ENCODE data around the gene CKAP5. TPM values are rescaled to one million over a fixed set of nuclear protein-coding genes. Genes with fewer than 3 reads are reported as not detected.

The CKAP5 gene
- total RNA-seq, 1 experiment from 2014 or later: 123 TPM

DNA sequence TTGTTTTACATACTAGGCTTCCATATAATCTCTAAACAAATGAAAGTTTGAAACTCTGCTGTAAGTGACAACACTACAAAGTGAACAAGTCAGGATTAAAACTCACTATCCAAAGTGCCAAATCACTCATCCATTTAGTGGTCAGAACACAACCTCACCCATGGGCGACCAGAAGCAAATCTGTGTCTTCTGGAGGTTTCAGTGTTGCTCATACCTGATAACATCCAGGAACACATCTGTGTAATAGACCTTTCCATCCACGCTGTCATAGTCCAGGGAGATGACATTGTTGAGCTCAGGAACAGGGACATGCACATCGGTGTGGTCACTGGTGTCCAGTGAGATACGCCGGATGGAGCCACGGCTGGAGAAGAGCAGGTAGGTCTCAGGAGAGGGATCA, 28.5 kb upstream of the CKAP5 start:
- Histone ChIP-seq H3K4me3 (no peak overlapping the region), H3K4me1 (replicated peaks) (no peaks in the 10 kb centered on the region), H3K36me3 (no peaks in the 10 kb centered on the region), H3K9me3 (replicated peaks) (no peaks in the 10 kb centered on the region), H3K27me3 (replicated peaks) (no peaks in the 10 kb centered on the region), H3K27ac (no peak overlapping the region)
- no peak for DNase-seq (ENCODE audit: low read depth in 1 of 2, low spot score in 2 of 2)

- no peaks in the 10 kb centered on the region for H3K27me3 ChIP-seq (replicated peaks)
- H3K36me3 ChIP-seq: no peaks in the 10 kb centered on the region
- no peak overlapping the region for H3K4me3 ChIP-seq
- H3K4me1 ChIP-seq (replicated peaks): no peaks in the 10 kb centered on the region
- DNase-seq (ENCODE audit: low read depth in 1 of 2, low spot score in 2 of 2): no peak
- H3K27ac ChIP-seq: no peak overlapping the region
- H3K9me3 ChIP-seq (replicated peaks): no peaks in the 10 kb centered on the region
These were observed 22.8 kb upstream of the CKAP5 start for GRCh38 chr11:46868912-46869311.

DNA sequence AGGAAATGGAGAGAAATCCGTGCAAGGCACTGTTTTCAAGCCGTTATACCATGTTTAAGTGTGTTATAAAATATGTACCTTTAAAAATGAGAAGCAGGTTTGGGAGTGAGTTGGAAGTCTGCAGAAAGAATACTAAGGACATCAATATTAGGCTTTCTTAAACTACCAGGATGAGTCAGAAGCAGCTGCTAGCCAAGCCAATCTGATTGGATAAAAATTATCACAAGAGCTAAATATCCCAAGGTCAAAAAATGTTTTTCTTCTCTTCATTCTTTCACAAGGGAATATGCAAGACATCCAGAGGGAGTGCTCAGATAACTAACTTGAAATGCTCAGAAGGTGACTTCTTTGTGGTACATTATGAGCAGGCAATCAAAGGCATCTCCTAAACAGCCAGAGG, 19.3 kb upstream of the CKAP5 start:
- no peaks in the 10 kb centered on the region for H3K36me3 ChIP-seq
- DNase-seq (ENCODE audit: low read depth in 1 of 2, low spot score in 2 of 2): no peak
- no peaks in the 10 kb centered on the region for H3K9me3 ChIP-seq (replicated peaks)
- H3K27ac ChIP-seq: no peak overlapping the region
- no peak overlapping the region for H3K4me3 ChIP-seq
- H3K27me3 ChIP-seq (replicated peaks): no peaks in the 10 kb centered on the region
- H3K4me1 ChIP-seq (replicated peaks): no peaks in the 10 kb centered on the region

DNA sequence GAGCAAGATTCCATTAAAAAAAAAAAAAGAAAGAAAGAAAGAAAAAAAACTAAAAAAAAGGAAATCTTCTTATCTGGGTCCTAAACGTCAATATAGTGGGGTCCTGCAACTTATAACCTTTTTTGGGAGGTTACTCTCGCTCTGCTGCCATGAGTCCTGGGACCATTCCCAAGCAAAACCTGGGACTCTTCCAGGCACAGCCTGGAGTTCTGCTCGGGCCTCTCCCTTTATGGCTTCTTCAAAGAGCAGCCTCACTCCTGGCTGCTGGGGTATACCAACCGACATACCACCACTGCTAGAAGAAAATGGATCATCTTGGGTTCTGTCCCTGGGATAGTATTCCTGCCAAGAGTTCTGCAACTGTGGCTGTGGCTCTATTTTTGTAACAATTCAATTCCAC, 14.1 kb upstream of the CKAP5 start:
- Histone ChIP-seq H3K36me3 (no peaks in the 10 kb centered on the region), H3K4me1 (replicated peaks) (no peaks in the 10 kb centered on the region), H3K27me3 (replicated peaks) (peaks cover 2% of the 10 kb centered on the region; the same call in 1 of the 2 replicates), H3K27ac (no peak overlapping the region), H3K9me3 (replicated peaks) (no peaks in the 10 kb centered on the region), H3K4me3 (no peak overlapping the region)
- DNase-seq (ENCODE audit: low read depth in 1 of 2, low spot score in 2 of 2): no peak

- Histone ChIP-seq H3K27ac (no peak overlapping the region), H3K27me3 (replicated peaks) (peaks cover 2% of the 10 kb centered on the region; the same call in 1 of the 2 replicates), H3K36me3 (no peaks in the 10 kb centered on the region), H3K9me3 (replicated peaks) (no peaks in the 10 kb centered on the region), H3K4me1 (replicated peaks) (no peaks in the 10 kb centered on the region), H3K4me3 (no peak overlapping the region)
- no peak for DNase-seq (ENCODE audit: low read depth in 1 of 2, low spot score in 2 of 2)
These were observed 13.0 kb upstream of the CKAP5 start for GRCh38 chr11:46858920-46859546.

DNA sequence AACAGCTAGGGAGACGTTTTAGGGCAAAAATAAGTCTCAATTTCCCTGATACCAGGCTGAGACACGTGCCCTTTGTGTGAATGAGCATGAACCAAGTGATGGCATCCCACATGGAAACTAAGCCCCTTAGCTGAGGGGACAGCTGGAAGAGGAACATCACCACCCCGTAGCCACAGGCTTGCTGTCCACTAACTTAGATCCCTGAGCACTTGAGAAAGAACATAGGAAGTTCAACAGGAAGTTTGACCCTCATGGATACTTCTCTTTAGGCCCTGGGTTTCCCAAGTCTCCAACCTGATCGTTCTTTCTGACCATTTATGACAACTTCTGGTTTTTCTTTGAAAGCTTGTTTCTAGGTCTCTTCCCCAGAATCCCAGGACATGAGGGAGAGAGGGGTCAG, 11.6 kb upstream of the CKAP5 start:
- Histone ChIP-seq H3K9me3 (replicated peaks) (no peaks in the 10 kb centered on the region), H3K4me3 (no peak overlapping the region), H3K27ac (no peak overlapping the region), H3K36me3 (no peaks in the 10 kb centered on the region), H3K4me1 (replicated peaks) (no peaks in the 10 kb centered on the region), H3K27me3 (replicated peaks) (peaks cover 2% of the 10 kb centered on the region; the same call in 1 of the 2 replicates)
- DNase-seq (ENCODE audit: low read depth in 1 of 2, low spot score in 2 of 2): no peak

DNA sequence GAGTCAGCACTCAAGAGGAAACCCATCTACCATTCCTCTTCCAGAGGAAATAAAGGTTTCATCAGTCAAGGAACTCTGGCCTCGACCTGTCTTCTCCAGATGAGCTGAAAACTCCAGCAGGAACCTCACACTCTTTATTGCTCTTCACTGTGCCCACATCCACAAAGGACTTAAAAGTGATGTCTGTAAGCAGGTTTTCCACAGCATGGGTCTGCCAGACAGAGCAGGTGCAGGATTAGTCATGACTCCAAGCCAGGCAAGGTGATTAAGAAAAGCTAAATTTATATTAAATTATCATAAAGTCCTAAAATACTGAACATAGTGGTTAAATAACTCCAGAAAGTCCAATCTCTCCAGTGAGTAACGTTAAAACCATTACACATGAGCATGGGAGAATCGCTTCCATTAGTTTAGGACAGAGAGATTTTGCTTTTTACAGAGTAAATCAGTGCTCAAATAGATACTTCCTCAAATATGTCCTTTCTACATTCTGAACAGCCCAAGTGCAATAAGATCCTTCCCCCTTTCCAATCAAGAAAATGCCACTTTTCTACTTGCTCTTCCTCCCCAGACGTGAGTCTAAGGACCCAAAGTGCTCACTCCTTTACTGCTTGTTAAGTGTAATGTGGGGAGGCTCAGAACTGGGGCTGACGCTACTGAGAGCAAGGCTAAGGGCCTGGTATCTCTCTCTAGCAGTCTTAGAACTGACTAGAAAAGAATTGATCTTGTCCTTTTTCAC, 10.7 kb upstream of the CKAP5 start:
- no peaks in the 10 kb centered on the region for H3K4me1 ChIP-seq (replicated peaks)
- H3K27ac ChIP-seq: no peak overlapping the region
- no peaks in the 10 kb centered on the region for H3K9me3 ChIP-seq (replicated peaks)
- no peak overlapping the region for H3K4me3 ChIP-seq
- no peak for DNase-seq (ENCODE audit: low read depth in 1 of 2, low spot score in 2 of 2)
- H3K27me3 ChIP-seq (replicated peaks): peaks cover 2% of the 10 kb centered on the region; the same call in 1 of the 2 replicates
- no peaks in the 10 kb centered on the region for H3K36me3 ChIP-seq

DNA sequence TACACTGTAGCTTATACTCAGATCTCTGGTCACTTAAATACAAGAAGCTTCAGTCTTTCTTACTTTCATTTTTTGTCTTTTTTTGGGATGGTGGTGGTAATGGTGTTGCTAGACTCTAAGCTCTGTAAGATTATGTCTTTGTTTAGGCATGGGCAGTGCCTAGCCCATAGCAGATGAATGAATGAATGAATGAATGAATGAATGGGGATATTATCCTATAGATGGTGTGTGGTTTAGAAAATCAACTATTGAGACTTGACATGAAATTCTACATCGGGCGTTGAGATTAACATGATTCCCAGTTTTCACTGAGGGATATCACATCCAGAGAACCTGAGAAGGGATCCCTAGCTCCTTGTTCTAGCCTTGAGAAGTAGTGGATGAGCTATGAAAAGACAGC, 9.8 kb upstream of the CKAP5 start:
- peaks cover under 1% of the 10 kb centered on the region; the same call in 1 of the 2 replicates for H3K4me1 ChIP-seq (replicated peaks)
- no peaks in the 10 kb centered on the region for H3K9me3 ChIP-seq (replicated peaks)
- H3K36me3 ChIP-seq: no peaks in the 10 kb centered on the region
- no peak overlapping the region for H3K27ac ChIP-seq
- peaks cover 2% of the 10 kb centered on the region; the same call in 1 of the 2 replicates for H3K27me3 ChIP-seq (replicated peaks)
- no peak for DNase-seq (ENCODE audit: low read depth in 1 of 2, low spot score in 2 of 2)
- H3K4me3 ChIP-seq: no peak overlapping the region

DNA sequence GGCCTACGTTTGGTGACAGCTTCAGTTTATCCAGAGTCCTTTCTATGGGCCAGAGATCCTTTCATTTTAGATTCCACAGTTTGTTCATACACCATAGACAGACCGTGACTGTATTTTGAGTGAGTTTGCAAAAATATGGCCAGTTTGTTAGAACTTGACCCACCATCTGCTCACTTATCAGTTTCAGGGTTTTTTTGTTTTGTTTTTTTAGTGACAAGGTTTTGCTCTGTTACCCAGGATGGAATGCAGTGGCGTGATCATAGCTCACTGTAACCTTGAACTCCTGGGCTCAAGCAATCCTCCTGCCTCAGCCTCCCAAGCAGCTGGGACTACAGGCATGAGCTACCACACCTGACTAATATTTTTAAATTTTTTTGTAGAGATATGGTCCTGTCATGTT, 9.1 kb upstream of the CKAP5 start:
- Histone ChIP-seq H3K27me3 (replicated peaks) (peaks cover 2% of the 10 kb centered on the region; the same call in 1 of the 2 replicates), H3K9me3 (replicated peaks) (no peaks in the 10 kb centered on the region), H3K27ac (no peak overlapping the region), H3K4me3 (no peak overlapping the region), H3K4me1 (replicated peaks) (peaks cover 4% of the 10 kb centered on the region; the same call in 1 of the 2 replicates), H3K36me3 (no peaks in the 10 kb centered on the region)
- DNase-seq (ENCODE audit: low read depth in 1 of 2, low spot score in 2 of 2): no peak

- Histone ChIP-seq H3K4me3 (no peak overlapping the region), H3K27ac (no peak overlapping the region), H3K9me3 (replicated peaks) (no peaks in the 10 kb centered on the region), H3K27me3 (replicated peaks) (no peaks in the 10 kb centered on the region; the same call in 1 of the 2 replicates), H3K4me1 (replicated peaks) (peaks cover 10% of the 10 kb centered on the region; the same call in 1 of the 2 replicates), H3K36me3 (peaks cover 2% of the 10 kb centered on the region)
- DNase-seq (ENCODE audit: low read depth in 1 of 2, low spot score in 2 of 2): peak in 1 of 2 experiments; percentile 50
These were observed 4.8 kb upstream of the CKAP5 start for GRCh38 chr11:46850829-46851380.

DNA sequence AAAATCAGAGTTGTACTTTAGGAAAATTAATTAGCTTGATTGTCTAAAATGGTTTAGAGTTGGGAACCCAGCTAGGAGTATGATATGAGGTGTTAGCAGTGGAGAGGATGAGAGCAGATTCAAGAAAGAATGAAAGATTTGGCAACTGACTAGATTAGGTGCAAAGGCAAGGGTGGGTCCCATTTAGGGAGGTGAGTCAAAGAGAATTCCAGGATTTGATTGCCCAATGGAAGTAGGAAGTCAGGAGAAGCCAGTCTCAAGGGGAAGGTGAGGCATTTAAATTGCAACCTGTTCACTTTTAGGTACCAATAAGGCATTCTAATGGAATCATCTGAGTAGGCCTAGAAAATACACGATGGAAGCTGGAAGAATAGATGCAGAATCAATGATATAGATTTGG, 3.6 kb upstream of the CKAP5 start:
- no peaks in the 10 kb centered on the region for H3K27me3 ChIP-seq (replicated peaks)
- H3K27ac ChIP-seq: no peak overlapping the region
- peaks cover 17% of the 10 kb centered on the region for H3K4me1 ChIP-seq (replicated peaks)
- no peak for DNase-seq (ENCODE audit: low read depth in 1 of 2, low spot score in 2 of 2)
- H3K4me3 ChIP-seq: no peak overlapping the region
- no peaks in the 10 kb centered on the region for H3K9me3 ChIP-seq (replicated peaks)
- H3K36me3 ChIP-seq: peaks cover 14% of the 10 kb centered on the region

- DNase-seq (ENCODE audit: low read depth in 1 of 2, low spot score in 2 of 2): no peak
- Histone ChIP-seq H3K27me3 (replicated peaks) (no peaks in the 10 kb centered on the region), H3K9me3 (replicated peaks) (no peaks in the 10 kb centered on the region), H3K4me1 (replicated peaks) (peaks cover 22% of the 10 kb centered on the region), H3K36me3 (peaks cover 24% of the 10 kb centered on the region), H3K4me3 (peak overlapping the region; percentile 97), H3K27ac (no peak overlapping the region; the same call in 1 of the 2 replicates)
These were observed 390 bp upstream of the CKAP5 start for GRCh38 chr11:46846510-46846830.

DNA sequence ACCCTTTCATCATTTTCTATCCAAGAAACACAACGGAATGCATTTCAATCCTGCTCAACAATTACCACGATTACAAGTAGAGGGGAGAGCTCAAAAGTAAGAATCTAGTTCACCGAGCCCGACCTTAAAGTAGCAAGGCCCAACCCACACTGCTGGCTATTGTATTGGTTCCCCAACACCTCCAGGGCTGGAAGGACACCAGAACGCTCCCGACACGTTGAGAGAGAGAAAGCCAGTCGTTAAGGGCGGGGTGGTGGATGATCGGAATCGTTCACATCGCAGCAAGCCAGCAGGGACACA, 690 bp downstream of the CKAP5 start:
- Histone ChIP-seq H3K4me3 (peak overlapping the region; percentile 97), H3K4me1 (replicated peaks) (peaks cover 18% of the 10 kb centered on the region), H3K27me3 (replicated peaks) (no peaks in the 10 kb centered on the region), H3K27ac (peak overlapping the region; percentile 94), H3K36me3 (peaks cover 29% of the 10 kb centered on the region), H3K9me3 (replicated peaks) (no peaks in the 10 kb centered on the region)
- no peak for DNase-seq (ENCODE audit: low read depth in 1 of 2, low spot score in 2 of 2)

GRCh38 chr11:46840116-46840515, 6.0 kb downstream of the CKAP5 start:
- Histone ChIP-seq H3K9me3 (replicated peaks) (no peaks in the 10 kb centered on the region), H3K27ac (no peak overlapping the region), H3K36me3 (peaks cover 43% of the 10 kb centered on the region), H3K4me3 (no peak overlapping the region), H3K27me3 (replicated peaks) (no peaks in the 10 kb centered on the region), H3K4me1 (replicated peaks) (peaks cover 16% of the 10 kb centered on the region)
- DNase-seq (ENCODE audit: low read depth in 1 of 2, low spot score in 2 of 2): no peak
